Caco-2 (cell line): ENCODE measurements around the gene CITED4. TPM values are rescaled to one million over a fixed set of nuclear protein-coding genes. Genes with fewer than 3 reads are reported as not detected.

Experiments
- BruUV-seq: library from RNA; stranded (reverse); fragments of 400-500 nt; replicated peaks from 2 replicates; lab custom pipeline; 2021; lab: Mats Ljungman, UMichigan
- CTCF ChIA-PET: fragments of 300-600 bp; sonication (Branson Sonifier 250); formaldehyde crosslinking; loops from one replicate; lab custom pipeline; 2022; ENCODE audit warnings: antibody characterized with exemption; lab: Charles Lee
- POLR2A ChIA-PET: fragments of 300-600 bp; sonication (Branson Sonifier 250); formaldehyde crosslinking; loops from one replicate; lab custom pipeline; 2022; ENCODE audit warnings: antibody characterized with exemption; lab: Charles Lee
- DNase-seq, 2 experiments: peaks; one replicate each; pipeline versions ENCODE4 v3.0.0 to v3.0.0-alpha.2; 2020 to 2022
- H3K27me3 ChIP-seq: replicated peaks from 2 replicates; pipeline ENCODE4 v1.6.0; 2011; ENCODE audit warnings: low read length; ENCODE audit not compliant: control insufficient read depth, insufficient read depth
- H3K36me3 ChIP-seq: 2 replicates; pipeline ENCODE4 v1.5.1; 2011; ENCODE audit warnings: low read length; ENCODE audit not compliant: control insufficient read depth, insufficient read depth
- H3K4me1 ChIP-seq: fragments of 250-450 bp; sonication (Bioruptor Pico); 2 replicates; pipeline ENCODE4 v1.5.1; 2020; ENCODE audit warnings: mild to moderate bottlenecking
- H3K4me3 ChIP-seq: 2 replicates; pipeline ENCODE4 v1.5.1; 2011; ENCODE audit warnings: low read depth, mild to moderate bottlenecking, control low read depth, low read length
- H3K9me3 ChIP-seq: fragments of 250-450 bp; sonication (Bioruptor Pico); 2 replicates; pipeline ENCODE4 v1.5.1; 2020; ENCODE audit warnings: mild to moderate bottlenecking, moderate library complexity
- H3K27ac Mint-ChIP-seq: one replicate; pipeline ENCODE4 v1.8.0; 2022; ENCODE audit warnings: mixed read lengths; ENCODE audit not compliant: unreplicated experiment
- H3K27me3 Mint-ChIP-seq: one replicate; pipeline ENCODE4 v1.8.0; 2022; ENCODE audit warnings: mixed read lengths; ENCODE audit not compliant: insufficient read depth, unreplicated experiment
- H3K36me3 Mint-ChIP-seq: one replicate; pipeline ENCODE4 v1.8.0; 2022; ENCODE audit warnings: mild to moderate bottlenecking, mixed read lengths; ENCODE audit not compliant: insufficient read depth, unreplicated experiment
- H3K4me1 Mint-ChIP-seq: one replicate; pipeline ENCODE4 v1.8.0; 2022; ENCODE audit warnings: low read depth, mixed read lengths; ENCODE audit not compliant: unreplicated experiment
- H3K4me3 Mint-ChIP-seq: one replicate; pipeline ENCODE4 v1.8.0; 2022; ENCODE audit warnings: mild to moderate bottlenecking, moderate library complexity, mixed read lengths; ENCODE audit not compliant: unreplicated experiment
- H3K9me3 Mint-ChIP-seq: one replicate; pipeline ENCODE4 v1.8.0; 2022; ENCODE audit warnings: mixed read lengths; ENCODE audit not compliant: unreplicated experiment
- intact Hi-C: fragments of 100-400 bp; cut with micrococcal nuclease; formaldehyde crosslinking; loops from one replicate; pipeline ENCODE4 v1.10.0; 2022; ENCODE audit not compliant: unreplicated experiment
- total RNA-seq: library from RNA; stranded (reverse); gene quantifications from 2 replicates; pipeline ENCODE4 v1.2.3, GENCODE V29; 2022
- TF ChIP-seq, protein P1 (sequence below), 2 experiments: fragments of 200-600 bp in 1 of 2; IDR thresholded peaks; 1 replicate in 1 of 2; 2 replicates in 1 of 2; pipeline versions ENCODE4 v1.5.1 to v1.8.0; 2011 to 2022; ENCODE audit warnings: antibody characterized with exemption in 1 of 2, control low read depth in 1 of 2, inconsistent platforms in 1 of 2, low read depth in 1 of 2, low read length in 1 of 2, mild to moderate bottlenecking in 1 of 2, moderate library complexity in 1 of 2; ENCODE audit not compliant: insufficient read depth in 1 of 2, severe bottlenecking in 1 of 2, unreplicated experiment in 1 of 2

CITED4 gene
- total RNA-seq, 1 experiment from 2014 or later, result 19.5 TPM

DNA sequence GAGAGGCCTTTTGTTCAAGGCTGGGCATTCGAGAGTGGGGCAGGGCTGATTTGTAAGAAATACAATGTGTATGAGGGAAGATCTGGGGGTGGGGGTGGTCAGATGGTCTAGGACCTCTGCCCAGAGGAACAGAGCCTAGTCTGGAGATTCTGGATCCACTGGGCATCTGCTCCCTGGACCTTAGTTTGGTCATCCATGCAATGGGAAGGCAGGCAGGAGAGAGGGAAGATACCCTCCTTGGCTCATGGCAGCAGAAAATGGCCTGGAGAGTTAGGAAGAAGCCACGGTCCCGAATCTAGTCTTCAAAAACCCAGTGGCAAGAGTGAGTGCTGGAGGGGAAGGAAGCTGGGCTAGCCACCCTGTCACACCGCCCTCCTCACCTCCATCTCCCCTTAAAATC, 38.8 kb downstream of the CITED4 start:
- TF ChIP-seq, protein P1, sequence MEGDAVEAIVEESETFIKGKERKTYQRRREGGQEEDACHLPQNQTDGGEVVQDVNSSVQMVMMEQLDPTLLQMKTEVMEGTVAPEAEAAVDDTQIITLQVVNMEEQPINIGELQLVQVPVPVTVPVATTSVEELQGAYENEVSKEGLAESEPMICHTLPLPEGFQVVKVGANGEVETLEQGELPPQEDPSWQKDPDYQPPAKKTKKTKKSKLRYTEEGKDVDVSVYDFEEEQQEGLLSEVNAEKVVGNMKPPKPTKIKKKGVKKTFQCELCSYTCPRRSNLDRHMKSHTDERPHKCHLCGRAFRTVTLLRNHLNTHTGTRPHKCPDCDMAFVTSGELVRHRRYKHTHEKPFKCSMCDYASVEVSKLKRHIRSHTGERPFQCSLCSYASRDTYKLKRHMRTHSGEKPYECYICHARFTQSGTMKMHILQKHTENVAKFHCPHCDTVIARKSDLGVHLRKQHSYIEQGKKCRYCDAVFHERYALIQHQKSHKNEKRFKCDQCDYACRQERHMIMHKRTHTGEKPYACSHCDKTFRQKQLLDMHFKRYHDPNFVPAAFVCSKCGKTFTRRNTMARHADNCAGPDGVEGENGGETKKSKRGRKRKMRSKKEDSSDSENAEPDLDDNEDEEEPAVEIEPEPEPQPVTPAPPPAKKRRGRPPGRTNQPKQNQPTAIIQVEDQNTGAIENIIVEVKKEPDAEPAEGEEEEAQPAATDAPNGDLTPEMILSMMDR (IDR thresholded peaks at IDR 0.05; ENCODE audit: insufficient read depth in 1 of 2, low read depth in 1 of 2, low read length in 1 of 2, severe bottlenecking in 1 of 2, unreplicated experiment in 1 of 2), result no peak
- Histone ChIP-seq H3K27me3 (no peaks in the 10 kb centered on the region), H3K36me3 (no peaks in the 10 kb centered on the region), H3K4me3 (no peak overlapping the region), H3K4me1 (peaks cover 34% of the 10 kb centered on the region), H3K9me3 (no peaks in the 10 kb centered on the region)
- POLR2A ChIA-PET, result no interaction called here
- intact Hi-C loops, result no loop called here
- BruUV-seq, result no TSS peak
- CTCF ChIA-PET, result no interaction called here
- H3K27ac Mint-ChIP-seq, result peak overlapping the region; percentile 69
- DNase-seq, result no peak
- no peaks in the 10 kb centered on the region for H3K27me3 Mint-ChIP-seq
- H3K4me3 Mint-ChIP-seq, result no peak overlapping the region
- peaks cover 16% of the 10 kb centered on the region for H3K4me1 Mint-ChIP-seq
- no peaks in the 10 kb centered on the region for H3K9me3 Mint-ChIP-seq
- H3K36me3 Mint-ChIP-seq, result peaks cover 10% of the 10 kb centered on the region

DNA sequence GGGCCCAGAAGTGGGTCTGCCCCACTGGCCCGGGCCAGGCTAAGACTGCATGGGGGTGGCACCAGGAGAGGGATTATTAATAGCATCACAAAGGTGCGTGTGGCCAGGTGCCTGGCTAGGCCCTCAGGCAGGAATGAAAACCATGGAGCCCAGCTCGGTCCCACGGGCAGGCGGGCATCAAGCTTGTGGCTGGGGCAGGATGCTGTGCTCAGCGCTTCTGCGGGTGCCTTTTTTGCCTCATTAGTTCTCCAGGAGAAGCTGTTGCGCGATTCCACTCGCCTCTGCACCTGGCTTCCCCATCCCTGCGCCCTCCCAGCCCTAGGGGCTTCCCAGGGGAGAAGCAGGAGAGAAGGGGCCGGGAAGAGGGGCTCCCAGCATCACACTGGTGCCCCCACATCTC, 39.3 kb downstream of the CITED4 start:
- ChIA-PET POLR2A (no interaction called here), CTCF (no interaction called here)
- no peaks in the 10 kb centered on the region for H3K36me3 ChIP-seq
- intact Hi-C loops, result no loop called here
- H3K27me3 ChIP-seq, result no peaks in the 10 kb centered on the region
- H3K4me1 ChIP-seq, result peaks cover 34% of the 10 kb centered on the region
- no peaks in the 10 kb centered on the region for H3K9me3 Mint-ChIP-seq
- DNase-seq, result no peak
- H3K27me3 Mint-ChIP-seq, result no peaks in the 10 kb centered on the region
- BruUV-seq, result no TSS peak
- no peak overlapping the region for H3K4me3 ChIP-seq
- H3K27ac Mint-ChIP-seq, result peak overlapping the region; percentile 69
- no peak overlapping the region for H3K4me3 Mint-ChIP-seq
- TF ChIP-seq, protein P1 (IDR thresholded peaks at IDR 0.05; ENCODE audit: insufficient read depth in 1 of 2, low read depth in 1 of 2, low read length in 1 of 2, severe bottlenecking in 1 of 2, unreplicated experiment in 1 of 2), result no peak
- peaks cover 10% of the 10 kb centered on the region for H3K36me3 Mint-ChIP-seq
- no peaks in the 10 kb centered on the region for H3K9me3 ChIP-seq
- H3K4me1 Mint-ChIP-seq, result peaks cover 16% of the 10 kb centered on the region

DNA sequence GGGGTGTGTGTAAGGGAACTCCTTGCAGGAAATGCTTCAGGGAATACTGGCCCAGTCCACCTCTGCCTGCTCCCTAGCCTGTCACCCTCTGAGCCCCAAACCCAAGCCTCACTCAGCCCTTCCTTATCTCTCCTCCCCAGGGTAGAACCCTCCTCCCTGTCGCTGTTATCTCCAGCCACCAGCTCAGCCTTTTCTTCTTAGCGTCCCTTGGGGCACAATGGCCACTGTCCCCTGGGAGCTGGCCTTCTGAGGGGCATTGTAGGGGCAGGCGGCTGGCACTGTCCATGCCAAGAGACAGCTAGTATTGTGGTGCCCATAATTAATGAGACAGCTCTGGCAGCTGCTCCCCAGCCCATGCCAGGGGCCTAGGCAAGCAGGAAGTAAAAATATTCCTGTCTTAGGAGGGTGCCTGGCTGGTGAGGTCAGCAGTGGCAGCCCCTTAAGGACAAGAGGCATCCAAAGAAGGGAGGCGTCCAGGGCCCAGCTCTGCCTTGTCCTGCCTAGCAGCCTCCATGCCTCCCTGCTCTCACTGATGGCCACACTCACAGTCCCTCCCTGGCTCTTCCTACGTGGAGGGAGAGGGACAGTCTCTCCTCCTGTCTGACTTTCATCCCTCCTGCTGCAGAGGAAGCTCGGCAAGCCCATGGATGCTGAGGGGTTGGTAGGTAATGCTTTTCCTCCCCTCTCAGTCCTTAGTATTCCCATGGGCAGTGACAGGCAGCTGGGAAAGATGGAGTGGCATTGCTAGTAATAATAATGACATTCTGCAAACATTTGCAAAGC, 41.1 kb downstream of the CITED4 start:
- H3K4me1 Mint-ChIP-seq, result peaks cover 22% of the 10 kb centered on the region
- BruUV-seq, result no TSS peak
- TF ChIP-seq, protein P1 (IDR thresholded peaks at IDR 0.05; ENCODE audit: insufficient read depth in 1 of 2, low read depth in 1 of 2, low read length in 1 of 2, severe bottlenecking in 1 of 2, unreplicated experiment in 1 of 2), result no peak

More for the DNA sequence above, 41.1 kb downstream of the CITED4 start:
- POLR2A ChIA-PET, result no interaction called here
- Mint-ChIP-seq H3K4me3 (no peak overlapping the region), H3K36me3 (peaks cover 10% of the 10 kb centered on the region), H3K9me3 (no peaks in the 10 kb centered on the region), H3K27me3 (no peaks in the 10 kb centered on the region), H3K27ac (no peak overlapping the region)
- H3K9me3 ChIP-seq, result no peaks in the 10 kb centered on the region
- peaks cover 33% of the 10 kb centered on the region for H3K4me1 ChIP-seq
- H3K36me3 ChIP-seq, result no peaks in the 10 kb centered on the region
- H3K4me3 ChIP-seq, result no peak overlapping the region
- CTCF ChIA-PET, result no interaction called here
- intact Hi-C loops, result no loop called here
- H3K27me3 ChIP-seq, result no peaks in the 10 kb centered on the region
- no peak for DNase-seq
